ENCODE results near the gene PTPRN2.
"Not testable (repeated sequence)": the region's sequence is repeated elsewhere in the genome, so short reads cannot be mapped to it uniquely, and the experiment has no call there.

DNA sequence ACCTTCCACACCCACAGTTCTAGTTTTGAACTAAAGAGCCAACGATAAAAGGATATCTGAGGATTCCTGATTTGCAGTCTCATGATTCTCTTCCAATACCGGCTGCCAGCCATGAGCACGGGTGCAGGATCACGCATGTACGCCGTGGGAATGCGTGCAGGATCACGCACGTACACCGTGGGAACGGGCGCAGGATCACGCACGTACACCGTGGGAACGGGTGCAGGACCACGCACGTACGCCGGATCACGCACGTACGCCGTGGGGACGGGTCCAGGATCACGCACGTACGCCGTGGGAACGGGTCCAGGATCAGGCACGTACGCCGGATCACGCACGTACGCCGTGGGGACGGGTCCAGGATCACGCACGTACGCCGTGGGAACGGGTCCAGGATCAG lies 677.6 kb downstream of the PTPRN2 start:
- not testable (repeated sequence) for TF ChIP-seq POLR2A (IDR thresholded peaks at IDR 0.05; ENCODE audit: low read depth, low read length); CTCF (IDR thresholded peaks at IDR 0.05; ENCODE audit: extremely low read depth in 1 of 2, insufficient read depth in 1 of 2, low read depth in 1 of 2, low read length in 2 of 2); POLR2AphosphoS5 (IDR thresholded peaks at IDR 0.05; ENCODE audit: insufficient read depth, low read depth, low read length); FOS (IDR thresholded peaks at IDR 0.05; ENCODE audit: borderline replicate concordance, insufficient read depth, low read length); EZH2 (IDR thresholded peaks at IDR 0.05; ENCODE audit: borderline replicate concordance, low read depth, low read length, severe bottlenecking); JUN (IDR thresholded peaks at IDR 0.05; ENCODE audit: borderline replicate concordance, insufficient read depth, insufficient read length, low read depth); MYC (IDR thresholded peaks at IDR 0.05; ENCODE audit: low read depth, low read length); GATA2 (IDR thresholded peaks at IDR 0.05; ENCODE audit: insufficient read depth, insufficient read length, low read depth, low read length)
- TF ChIP-seq, protein P1, sequence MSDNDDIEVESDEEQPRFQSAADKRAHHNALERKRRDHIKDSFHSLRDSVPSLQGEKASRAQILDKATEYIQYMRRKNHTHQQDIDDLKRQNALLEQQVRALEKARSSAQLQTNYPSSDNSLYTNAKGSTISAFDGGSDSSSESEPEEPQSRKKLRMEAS (IDR thresholded peaks at IDR 0.05; ENCODE audit: insufficient read depth, insufficient read length): not testable (repeated sequence)

All from endothelial cell of umbilical vein (primary cell).